ENCODE measurements around the gene MMP12.

DNA sequence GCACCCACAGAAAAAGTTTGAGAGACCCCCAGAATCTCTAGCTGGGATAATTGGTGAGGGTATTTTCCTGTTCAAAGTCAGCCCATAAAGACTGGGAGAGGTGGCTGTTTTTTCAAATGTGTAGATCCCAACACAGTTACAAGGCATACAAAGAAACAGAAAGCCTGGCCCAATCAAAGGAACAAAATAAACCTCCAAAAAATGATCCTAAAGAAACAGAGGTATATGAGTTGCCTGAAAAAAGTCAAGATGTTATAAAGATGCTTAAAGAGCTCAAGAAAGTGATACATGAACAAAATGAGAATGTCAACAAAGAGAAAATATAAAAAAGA is 40.2 kb upstream of the MMP12 start:
- no peak for TF ChIP-seq CTCF (IDR thresholded peaks at IDR 0.05; ENCODE audit: extremely low read depth in 1 of 2, insufficient read depth in 1 of 2, low read depth in 1 of 2, low read length in 2 of 2)
- TF ChIP-seq EZH2 (IDR thresholded peaks at IDR 0.05; ENCODE audit: borderline replicate concordance, low read depth, low read length, severe bottlenecking) = no peak
- no peak for TF ChIP-seq POLR2A (IDR thresholded peaks at IDR 0.05; ENCODE audit: low read depth, low read length)
- TF ChIP-seq MYC (IDR thresholded peaks at IDR 0.05; ENCODE audit: low read depth, low read length) = no peak
